MCF 10A (cell line): ENCODE results near the gene FOXP1. TPM values are rescaled to one million over a fixed set of nuclear protein-coding genes. Genes with fewer than 3 reads are reported as not detected.

Source experiments
- BruUV-seq: library from RNA; stranded (reverse); fragments of 400-500 nt; replicated peaks from 2 replicates; lab custom pipeline; 2021; lab: Mats Ljungman, UMichigan
- CTCF ChIA-PET: fragments of 300-600 bp; sonication (Branson Sonifier 250); formaldehyde crosslinking; extraction: SDS; loops from one replicate; lab custom pipeline; 2021; ENCODE audit warnings: antibody characterized with exemption, inconsistent platforms; lab: Yijun Ruan, JAX
- POLR2A ChIA-PET: fragments of 300-600, 350-650 bp; sonication (Branson Sonifier 250); formaldehyde crosslinking; extraction: SDS; loops from one replicate; lab custom pipeline; 2020; ENCODE audit warnings: antibody characterized with exemption, inconsistent platforms; lab: Yijun Ruan, JAX
- DNase-seq: peaks from one replicate; pipeline ENCODE4 v3.0.0-alpha.2; 2018; ENCODE audit not compliant: unreplicated experiment
- H3K27ac Mint-ChIP-seq: one replicate; pipeline ENCODE4 v1.8.0; 2022; ENCODE audit warnings: mild to moderate bottlenecking, low read depth, mixed read lengths; ENCODE audit not compliant: unreplicated experiment
- H3K27me3 Mint-ChIP-seq: one replicate; pipeline ENCODE4 v1.8.0; 2022; ENCODE audit warnings: mixed read lengths; ENCODE audit not compliant: insufficient read depth, unreplicated experiment
- H3K36me3 Mint-ChIP-seq: one replicate; pipeline ENCODE4 v1.8.0; 2022; ENCODE audit warnings: mild to moderate bottlenecking, moderate library complexity, mixed read lengths; ENCODE audit not compliant: insufficient read depth, unreplicated experiment
- H3K4me1 Mint-ChIP-seq: one replicate; pipeline ENCODE4 v1.8.0; 2022; ENCODE audit warnings: mixed read lengths; ENCODE audit not compliant: insufficient read depth, unreplicated experiment
- H3K4me3 Mint-ChIP-seq: one replicate; pipeline ENCODE4 v1.8.0; 2022; ENCODE audit warnings: mild to moderate bottlenecking, moderate library complexity, mixed read lengths; ENCODE audit not compliant: unreplicated experiment
- H3K9me3 Mint-ChIP-seq: one replicate; pipeline ENCODE4 v1.8.0; 2022; ENCODE audit warnings: mixed read lengths; ENCODE audit not compliant: unreplicated experiment
- CTCF ChIP-seq: fragments of 200-600 bp; IDR thresholded peaks from one replicate; pipeline ENCODE4 v1.8.0; 2022; ENCODE audit warnings: antibody characterized with exemption, mild to moderate bottlenecking; ENCODE audit not compliant: unreplicated experiment
- intact Hi-C: fragments of 100-400 bp; cut with micrococcal nuclease; formaldehyde crosslinking; loops from 2 replicates; pipeline ENCODE4 v1.14.1; 2022
- total RNA-seq: library from RNA; stranded (reverse); gene quantifications from 2 replicates; pipeline ENCODE4 v1.2.3, GENCODE V29; 2022

Gene FOXP1
- total RNA-seq, 1 experiment from 2014 or later = 49.0 TPM

GRCh38 chr3:71607364-71607763 lies 23.8 kb upstream of the FOXP1 start:
- H3K4me1 Mint-ChIP-seq = peaks cover 2% of the 10 kb centered on the region
- CTCF ChIA-PET = no interaction called here
- no peak for DNase-seq
- H3K9me3 Mint-ChIP-seq = peaks cover 14% of the 10 kb centered on the region
- BruUV-seq = no TSS peak
- H3K27me3 Mint-ChIP-seq = no peaks in the 10 kb centered on the region
- no peaks in the 10 kb centered on the region for H3K36me3 Mint-ChIP-seq
- H3K4me3 Mint-ChIP-seq = no peak overlapping the region
- H3K27ac Mint-ChIP-seq = no peak overlapping the region
- POLR2A ChIA-PET = no interaction called here
- intact Hi-C loops = no loop called here
- TF ChIP-seq CTCF = no peak

- ChIA-PET POLR2A (no interaction called here), CTCF (no interaction called here)
- peaks cover under 1% of the 10 kb centered on the region for H3K36me3 Mint-ChIP-seq
- TF ChIP-seq CTCF = no peak
- DNase-seq = no peak
- H3K9me3 Mint-ChIP-seq = peaks cover 7% of the 10 kb centered on the region
- no peak overlapping the region for H3K27ac Mint-ChIP-seq
- H3K4me3 Mint-ChIP-seq = no peak overlapping the region
- peaks cover 10% of the 10 kb centered on the region for H3K4me1 Mint-ChIP-seq
- intact Hi-C loops = no loop called here
- no peaks in the 10 kb centered on the region for H3K27me3 Mint-ChIP-seq
- no TSS peak for BruUV-seq
Observed at GRCh38 chr3:71606582-71606981, 23.1 kb upstream of the FOXP1 start.

GRCh38 chr3:71602256-71602655 lies 18.7 kb upstream of the FOXP1 start:
- peaks cover 15% of the 10 kb centered on the region for H3K4me1 Mint-ChIP-seq
- no peak for TF ChIP-seq CTCF
- intact Hi-C loops = no loop called here
- DNase-seq = no peak
- H3K36me3 Mint-ChIP-seq = peaks cover 6% of the 10 kb centered on the region
- no peak overlapping the region for H3K27ac Mint-ChIP-seq
- POLR2A ChIA-PET = interaction anchor here (0.6 kb wide), 1 partner anchor 15 kb away, joined by 3 read pairs; no protein-coding TSS in a partner anchor
- BruUV-seq = no TSS peak
- peaks cover 7% of the 10 kb centered on the region for H3K9me3 Mint-ChIP-seq
- no peak overlapping the region for H3K4me3 Mint-ChIP-seq
- CTCF ChIA-PET = interaction anchor here (0.6 to 2.1 kb wide), 6 partner anchors 16 to 1244 kb away, joined by 3 to 13 read pairs (median 4); no protein-coding TSS in a partner anchor
- H3K27me3 Mint-ChIP-seq = no peaks in the 10 kb centered on the region

- intact Hi-C loops = no loop called here
Observed at GRCh38 chr3:71601811-71602210, 18.3 kb upstream of the FOXP1 start.

More at GRCh38 chr3:71601811-71602210, 18.3 kb upstream of the FOXP1 start:
- no peak overlapping the region for H3K27ac Mint-ChIP-seq
- BruUV-seq = no TSS peak
- peaks cover 6% of the 10 kb centered on the region for H3K36me3 Mint-ChIP-seq
- no peak overlapping the region for H3K4me3 Mint-ChIP-seq
- ChIA-PET CTCF (interaction anchor here (0.6 to 2.1 kb wide), 5 partner anchors 15 to 887 kb away, joined by 3 to 13 read pairs (median 5); no protein-coding TSS in a partner anchor), POLR2A (interaction anchor here (0.6 to 1.1 kb wide), 2 partner anchors 10 to 15 kb away, joined by 3 read pairs; no protein-coding TSS in a partner anchor)
- no peak for TF ChIP-seq CTCF
- peak; percentile 67 for DNase-seq
- H3K9me3 Mint-ChIP-seq = peaks cover 6% of the 10 kb centered on the region
- peaks cover 15% of the 10 kb centered on the region for H3K4me1 Mint-ChIP-seq
- no peaks in the 10 kb centered on the region for H3K27me3 Mint-ChIP-seq
